Hepatocyte (in vitro differentiated cells): ENCODE data around the gene TNNI3. TPM values are rescaled to one million over a fixed set of nuclear protein-coding genes. Genes with fewer than 3 reads are reported as not detected.

Experiments used
- DNase-seq: peaks from one replicate; pipeline ENCODE4 v3.0.0-alpha.2; 2016; ENCODE audit warnings: low spot score
- H2AFZ ChIP-seq: fragments of 200-600 bp; sonication (generic); 2 replicates; pipeline ENCODE4 v1.6.0; 2016; ENCODE audit warnings: antibody characterized with exemption, mild to moderate bottlenecking
- H3K27ac ChIP-seq: fragments of 200-600 bp; sonication (generic); 2 replicates; pipeline ENCODE4 v1.5.1; 2016; ENCODE audit warnings: mild to moderate bottlenecking
- H3K27me3 ChIP-seq: fragments of 200-600 bp; sonication (generic); 2 replicates; pipeline ENCODE4 v1.6.1; 2016
- H3K36me3 ChIP-seq: fragments of 200-600 bp; sonication (generic); replicated peaks from 2 replicates; pipeline ENCODE4 v1.5.1; 2016; ENCODE audit warnings: low read depth; ENCODE audit not compliant: insufficient read depth
- H3K4me1 ChIP-seq: fragments of 200-600 bp; sonication (generic); 2 replicates; pipeline ENCODE4 v1.5.1; 2016; ENCODE audit warnings: mild to moderate bottlenecking, moderate library complexity; ENCODE audit not compliant: insufficient read depth
- H3K4me2 ChIP-seq: fragments of 200-600 bp; sonication (generic); 2 replicates; pipeline ENCODE4 v1.6.0; 2016
- H3K4me3 ChIP-seq: fragments of 200-600 bp; sonication (generic); 2 replicates; pipeline ENCODE4 v1.5.1; 2016; ENCODE audit warnings: mild to moderate bottlenecking
- H3K79me2 ChIP-seq: fragments of 200-600 bp; sonication (generic); 2 replicates; pipeline ENCODE4 v1.6.0; 2017; ENCODE audit warnings: mild to moderate bottlenecking
- H3K9me2 ChIP-seq: fragments of 200-600 bp; sonication (generic); replicated peaks from 2 replicates; pipeline ENCODE4 v1.6.0; 2017; ENCODE audit warnings: mild to moderate bottlenecking; ENCODE audit not compliant: insufficient read depth
- H3K9me3 ChIP-seq: fragments of 200-600 bp; sonication (generic); 2 replicates; pipeline ENCODE4 v1.5.1; 2016; ENCODE audit warnings: low read depth, mild to moderate bottlenecking
- H4K20me1 ChIP-seq: fragments of 200-600 bp; sonication (generic); 2 replicates; pipeline ENCODE4 v1.6.0; 2016; ENCODE audit warnings: mild to moderate bottlenecking; ENCODE audit not compliant: insufficient read depth, poor library complexity, severe bottlenecking
- CTCF ChIP-seq: fragments of 200-600 bp; sonication (generic); IDR thresholded peaks from 2 replicates; pipeline ENCODE4 v1.5.1; 2016; ENCODE audit warnings: antibody characterized with exemption, mild to moderate bottlenecking; ENCODE audit not compliant: poor library complexity
- EZH2 ChIP-seq: fragments of 200-600 bp; sonication (generic); IDR thresholded peaks from 2 replicates; pipeline ENCODE4 v1.6.1; 2016; ENCODE audit warnings: antibody characterized with exemption, mild to moderate bottlenecking, borderline replicate concordance
- EZH2phosphoT487 ChIP-seq: fragments of 200-600 bp; sonication (generic); IDR thresholded peaks from one replicate; pipeline ENCODE4 v1.6.1; 2018; ENCODE audit warnings: antibody characterized with exemption, mild to moderate bottlenecking, low read depth, moderate library complexity; ENCODE audit not compliant: unreplicated experiment, severe bottlenecking
- WGBS: methylation state at CpG from one replicate; pipeline ENCODE4 v1.1.6; 2016; ENCODE audit warnings: low lambda C conversion rate; ENCODE audit errors: missing lambda C conversion rate; 5-methylcytosine and 5-hydroxymethylcytosine counted together
- polyA plus RNA-seq: library from polyadenylated mRNA; unstranded; fragments of >200 nt; fragmentation: Nextera tagmentation; extraction: Ambion mirVana; gene quantifications from 2 replicates; pipeline ENCODE4 v1.2.1, GENCODE V29; 2016
- total RNA-seq: library from RNA; depleted of rRNA; stranded (reverse); fragments of >200 nt; gene quantifications from 2 replicates; pipeline ENCODE4 v1.2.3, GENCODE V29; 2014

TNNI3 gene
- total and polyA plus RNA-seq, 2 experiments from 2014 or later: 1.4 to 2.9 TPM

- Histone ChIP-seq H3K4me2 (peak overlapping the region; percentile 92), H3K27ac (no peak overlapping the region), H3K27me3 (peaks cover 45% of the 10 kb centered on the region), H3K36me3 (no peaks in the 10 kb centered on the region), H3K4me3 (peak overlapping the region; percentile 68), H3K9me2 (no peaks in the 10 kb centered on the region), H3K9me3 (no peaks in the 10 kb centered on the region), H3K4me1 (peaks cover 17% of the 10 kb centered on the region), H3K79me2 (no peaks in the 10 kb centered on the region), H2AFZ (no peak overlapping the region), H4K20me1 (no peaks in the 10 kb centered on the region)
- peak; percentile 89 for DNase-seq
- 2% methylated on average over 55 of the region's 61 CpGs for WGBS
- TF ChIP-seq EZH2: no peak
- TF ChIP-seq EZH2phosphoT487: no peak
- no peak for TF ChIP-seq CTCF
Measured at GRCh38 chr19:55178781-55179599, 21.5 kb upstream of the TNNI3 start.

GRCh38 chr19:55176076-55176475 lies 18.5 kb upstream of the TNNI3 start:
- H3K9me2 ChIP-seq: no peaks in the 10 kb centered on the region
- DNase-seq: no peak
- H3K27me3 ChIP-seq: peaks cover 73% of the 10 kb centered on the region
- H4K20me1 ChIP-seq: no peaks in the 10 kb centered on the region
- H3K27ac ChIP-seq: no peak overlapping the region
- no peak overlapping the region for H2AFZ ChIP-seq
- peaks cover 23% of the 10 kb centered on the region for H3K4me1 ChIP-seq
- H3K9me3 ChIP-seq: no peaks in the 10 kb centered on the region
- H3K79me2 ChIP-seq: no peaks in the 10 kb centered on the region
- no peak overlapping the region for H3K4me3 ChIP-seq
- H3K36me3 ChIP-seq: no peaks in the 10 kb centered on the region
- no peak for TF ChIP-seq EZH2phosphoT487
- no peak for TF ChIP-seq CTCF
- TF ChIP-seq EZH2: no peak
- WGBS: 39% methylated on average over 2 of the region's 2 CpGs
- H3K4me2 ChIP-seq: no peak overlapping the region

GRCh38 chr19:55175117-55175867 lies 17.8 kb upstream of the TNNI3 start:
- H3K27ac ChIP-seq: no peak overlapping the region
- no peak overlapping the region for H3K4me3 ChIP-seq
- TF ChIP-seq CTCF (no peak), EZH2phosphoT487 (no peak), EZH2 (no peak)
- no peak overlapping the region for H2AFZ ChIP-seq
- H3K9me3 ChIP-seq: no peaks in the 10 kb centered on the region
- no peaks in the 10 kb centered on the region for H3K79me2 ChIP-seq
- no peak for DNase-seq
- 84% methylated on average over 43 of the region's 43 CpGs for WGBS
- H3K4me1 ChIP-seq: peaks cover 23% of the 10 kb centered on the region
- no peaks in the 10 kb centered on the region for H4K20me1 ChIP-seq
- H3K4me2 ChIP-seq: no peak overlapping the region
- peaks cover 73% of the 10 kb centered on the region for H3K27me3 ChIP-seq
- H3K9me2 ChIP-seq: no peaks in the 10 kb centered on the region
- H3K36me3 ChIP-seq: no peaks in the 10 kb centered on the region
